NCI-H510A (cell line): ENCODE results near the gene MACIR.

Experiments
- DNase-seq: peaks from one replicate; lab custom pipeline; 2025; lab: John Stamatoyannopoulos, UW

The MACIR gene

DNA sequence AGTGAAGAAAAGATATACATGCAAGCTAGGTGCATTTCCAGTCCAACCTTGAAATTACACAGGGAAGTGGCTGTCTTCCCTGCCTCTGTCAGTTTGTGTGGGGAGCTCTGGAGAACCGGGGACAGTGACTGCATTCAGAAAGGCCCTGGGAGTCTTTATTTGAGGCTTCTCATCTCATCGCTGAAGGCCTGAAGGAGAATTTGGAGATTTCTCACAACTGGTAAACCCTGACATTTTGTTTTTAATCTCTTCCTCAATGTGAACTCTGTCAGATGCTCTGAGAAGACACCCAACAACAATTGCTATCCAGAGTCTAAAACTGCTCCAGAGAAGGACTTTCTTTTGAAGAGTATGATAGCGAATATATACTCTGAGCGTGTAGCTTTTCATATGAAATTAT, 33.0 kb downstream of the MACIR start:
- no peak for DNase-seq

DNA sequence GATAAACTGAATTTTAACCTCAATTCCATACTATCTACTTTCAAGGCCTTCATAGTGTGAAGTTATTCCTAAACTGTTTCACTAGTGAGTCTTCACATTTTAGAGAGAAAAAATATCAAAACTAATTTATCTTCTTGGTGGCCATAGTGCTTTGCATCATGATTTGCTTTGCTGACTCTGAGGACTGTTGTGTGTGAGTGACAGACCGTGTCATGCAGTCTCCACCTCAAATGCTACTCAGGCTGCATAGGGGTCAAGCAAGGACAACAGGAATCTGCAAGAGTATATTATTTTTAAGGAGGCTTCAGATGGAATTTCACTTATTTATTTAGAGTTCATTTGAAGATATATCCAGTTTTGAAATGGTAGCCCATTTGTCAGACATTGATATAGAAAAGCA, 34.5 kb downstream of the MACIR start:
- DNase-seq: no peak

DNA sequence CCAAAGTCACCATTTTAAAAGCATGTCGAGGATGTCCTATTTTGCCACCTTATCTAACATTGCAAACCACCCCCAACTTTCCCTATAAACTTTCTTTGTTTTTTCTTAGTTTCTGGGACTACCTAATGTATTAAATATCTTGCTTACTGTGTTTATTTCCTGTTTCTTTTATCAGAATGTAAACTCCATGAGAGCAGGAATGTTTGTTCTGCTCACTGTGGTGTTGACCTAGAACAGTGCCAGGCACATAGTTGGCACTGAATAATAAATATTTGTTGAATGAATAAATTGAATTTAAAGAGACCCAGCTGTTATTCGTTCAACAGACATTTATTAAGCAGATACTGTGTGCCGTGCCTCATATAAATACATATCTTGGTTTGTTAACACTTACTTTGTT, 35.2 kb downstream of the MACIR start:
- no peak for DNase-seq

DNA sequence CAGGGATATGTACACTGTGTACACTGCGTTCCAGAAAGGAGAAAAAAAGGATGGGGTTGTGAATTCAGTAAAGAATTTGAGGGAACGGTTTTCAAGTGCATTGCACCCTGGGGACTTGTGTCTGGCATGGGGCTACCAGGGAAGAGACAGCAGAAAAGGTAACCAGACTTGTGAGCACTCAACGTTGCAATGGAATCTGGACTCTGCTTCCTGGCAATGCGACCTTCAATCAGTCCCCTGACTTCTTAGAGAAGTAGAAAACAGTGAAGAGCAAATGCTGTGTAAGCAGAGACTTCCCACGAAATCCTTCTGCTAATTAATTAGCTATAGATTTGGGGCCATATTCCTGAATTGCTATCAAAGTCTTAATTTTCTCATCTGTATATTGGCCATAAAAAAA, 36.3 kb downstream of the MACIR start:
- DNase-seq: no peak

DNA sequence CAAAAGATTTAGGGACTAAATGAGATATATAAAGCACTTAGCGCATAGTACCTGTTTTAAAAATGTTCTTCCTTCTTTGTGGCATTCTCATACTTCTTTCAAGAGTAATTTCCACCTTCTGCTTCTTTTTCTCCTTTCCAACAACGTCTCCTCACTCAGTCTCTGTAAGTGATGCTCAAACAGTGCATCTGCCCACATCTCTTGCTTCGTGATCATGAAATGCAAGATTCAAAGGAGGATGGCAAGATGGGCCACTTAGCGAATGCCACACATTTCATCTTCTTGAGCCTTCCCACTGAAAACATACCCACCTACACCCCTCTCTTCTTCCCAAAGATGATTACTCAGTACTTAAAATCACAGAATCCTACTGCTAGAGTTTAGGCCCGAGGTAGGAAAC, 36.9 kb downstream of the MACIR start:
- no peak for DNase-seq

DNA sequence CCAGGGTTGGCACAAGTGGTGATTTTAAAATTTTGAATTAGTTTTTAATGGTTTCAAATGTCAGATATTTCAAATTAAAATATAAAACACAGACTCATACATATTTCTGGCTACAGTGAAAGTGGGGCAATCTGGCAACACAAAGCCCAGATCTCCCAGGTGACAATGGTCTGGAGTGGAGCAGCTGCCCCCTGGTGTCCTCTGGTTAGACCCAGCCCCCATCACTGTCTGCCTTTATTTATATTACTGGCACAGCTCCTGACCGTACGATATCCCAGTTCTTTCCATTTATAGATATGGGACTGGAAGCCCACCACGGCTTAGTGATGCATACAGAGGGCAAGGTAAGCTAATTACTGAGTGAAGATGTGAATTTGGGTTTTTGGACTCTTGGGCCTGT, 37.3 kb downstream of the MACIR start:
- no peak for DNase-seq

DNA sequence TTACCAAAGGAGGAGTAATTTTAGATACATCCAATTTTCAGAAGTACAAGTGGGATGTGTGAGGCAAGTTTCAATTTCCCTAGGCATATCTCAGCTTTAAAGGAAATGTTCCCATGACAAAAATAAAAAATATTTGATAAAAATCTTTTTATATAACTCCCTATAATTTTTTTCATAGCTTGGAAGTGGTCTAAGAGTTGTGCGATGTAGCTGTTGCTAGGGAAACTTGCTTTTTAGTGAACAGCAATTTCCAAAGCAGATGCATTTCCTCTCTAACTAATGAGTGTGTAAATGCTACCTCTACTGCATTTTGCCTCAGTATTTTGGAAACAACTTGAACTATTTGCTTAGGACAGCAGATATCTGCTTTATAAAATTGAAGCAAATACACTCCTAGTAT, 39.6 kb downstream of the MACIR start:
- DNase-seq: no peak

DNA sequence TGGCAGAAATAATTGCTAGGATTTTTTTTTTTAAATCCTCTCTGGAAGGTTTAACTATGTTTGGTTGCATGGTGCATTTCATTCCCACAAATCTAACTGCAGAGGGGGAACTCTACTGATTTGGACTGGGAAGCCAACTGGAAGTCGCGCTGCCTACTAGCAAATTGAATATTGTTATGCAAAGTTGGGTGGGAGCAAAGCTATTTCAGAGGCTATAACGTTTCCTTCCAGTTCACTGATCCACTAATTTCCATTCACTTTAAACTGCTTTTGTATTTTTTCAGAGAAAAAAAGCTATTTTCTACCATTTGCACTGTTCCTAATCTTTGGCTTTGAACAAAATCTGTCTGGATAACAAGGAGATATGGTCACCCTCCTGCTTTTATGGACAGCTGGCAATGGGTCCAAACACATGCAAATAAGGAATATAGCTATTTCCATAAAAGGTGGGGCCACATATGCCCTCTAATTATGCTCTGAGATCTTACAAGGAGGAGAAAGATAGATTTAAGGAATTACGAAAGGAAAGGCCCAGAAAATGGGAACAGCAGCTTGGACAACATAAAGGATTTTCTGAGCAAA, 40.1 kb downstream of the MACIR start:
- DNase-seq: no peak

DNA sequence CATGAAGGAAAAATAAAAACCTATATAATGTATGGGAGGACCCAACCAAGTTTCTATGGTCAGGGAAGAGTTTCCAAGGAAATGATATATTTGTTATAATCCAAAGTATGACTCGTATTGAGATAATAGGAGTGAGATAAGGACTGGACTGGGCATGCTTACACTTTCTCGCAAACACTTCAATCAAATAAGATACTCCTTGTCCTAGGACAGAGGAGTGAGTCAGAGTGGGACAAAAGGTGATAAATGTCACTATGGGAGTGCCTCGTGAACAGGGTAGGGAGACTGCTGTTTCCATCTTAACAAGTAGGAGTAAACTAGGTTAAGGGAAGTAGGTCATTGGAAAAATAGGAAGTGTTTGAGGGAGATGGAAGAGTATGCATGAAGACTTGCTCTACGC, 47.2 kb downstream of the MACIR start:
- DNase-seq: no peak

DNA sequence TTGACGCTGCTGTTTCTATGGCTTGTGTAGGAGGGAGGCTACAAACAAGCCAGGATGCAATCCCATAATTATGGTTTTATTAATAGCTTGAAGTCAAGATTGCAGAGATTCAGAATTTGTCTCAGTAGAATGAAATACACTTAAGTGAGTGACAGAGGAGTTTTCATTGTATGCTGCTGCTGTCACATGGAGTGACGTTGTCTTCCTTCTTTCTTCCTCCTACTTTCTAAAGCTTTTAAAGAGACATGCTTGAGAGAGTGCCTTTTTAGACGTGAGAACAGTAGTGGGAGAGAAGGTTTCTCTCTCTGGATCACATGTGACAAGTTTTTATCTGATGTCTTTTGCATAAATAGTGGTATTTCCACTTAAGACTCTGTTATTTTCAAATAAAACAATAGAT, 48.9 kb downstream of the MACIR start:
- DNase-seq: no peak

DNA sequence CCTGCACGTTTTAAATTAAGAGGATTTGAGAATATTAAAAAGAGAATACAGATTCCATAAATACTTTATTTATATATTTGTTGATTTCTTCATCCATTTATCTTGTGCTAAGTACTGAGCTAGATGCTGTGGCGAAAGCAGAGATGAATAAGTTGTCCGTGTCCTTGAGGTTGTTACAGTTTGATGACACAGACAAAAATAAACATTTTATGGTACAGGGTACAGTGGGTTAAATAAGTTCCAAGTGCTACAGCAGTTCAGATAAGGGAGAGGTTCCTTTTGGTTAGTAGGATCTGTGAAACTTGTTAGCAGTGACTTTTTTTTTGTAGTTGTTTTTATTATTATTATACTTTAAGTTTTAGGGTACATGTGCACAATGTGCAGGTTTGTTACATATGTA, 50.2 kb downstream of the MACIR start:
- no peak for DNase-seq

DNA sequence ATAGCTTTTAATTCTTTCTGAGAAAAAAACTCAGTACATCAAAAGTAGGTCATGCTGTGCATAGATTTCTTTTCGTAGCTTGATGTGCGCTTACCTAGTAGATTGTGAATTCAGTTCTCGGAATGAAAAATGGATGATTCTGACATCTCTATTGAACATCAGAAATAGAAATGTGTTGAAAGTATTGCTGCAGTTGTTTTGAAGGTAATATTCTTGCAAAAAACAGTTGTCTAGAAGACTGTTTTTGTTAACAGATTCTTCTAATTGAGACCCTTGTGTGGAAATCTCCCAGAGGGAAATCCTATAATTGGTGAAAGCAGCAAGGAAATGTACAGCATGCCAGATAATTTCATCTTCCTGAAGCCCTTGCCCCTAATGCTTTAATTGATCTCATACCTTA, 54.5 kb downstream of the MACIR start:
- DNase-seq: no peak

DNA sequence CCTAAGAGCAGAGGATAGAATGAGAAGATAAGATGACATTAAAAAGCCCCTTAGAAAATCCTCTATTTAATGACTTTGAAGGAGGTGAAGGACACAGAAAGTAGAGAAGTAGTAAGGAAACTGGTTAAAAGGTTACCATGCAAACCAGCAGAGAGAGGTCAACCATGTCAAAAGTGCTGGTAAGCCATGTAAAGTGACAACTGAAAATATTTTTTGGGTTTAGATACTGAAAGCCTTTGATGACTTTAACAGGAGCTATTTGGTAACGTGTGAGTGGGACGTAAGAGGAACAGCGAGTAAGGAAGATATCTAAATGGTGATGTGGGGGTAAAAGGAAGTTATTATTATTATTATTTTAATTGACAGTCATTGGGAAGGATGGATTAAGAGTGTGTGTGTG, 56.9 kb downstream of the MACIR start:
- DNase-seq: no peak

DNA sequence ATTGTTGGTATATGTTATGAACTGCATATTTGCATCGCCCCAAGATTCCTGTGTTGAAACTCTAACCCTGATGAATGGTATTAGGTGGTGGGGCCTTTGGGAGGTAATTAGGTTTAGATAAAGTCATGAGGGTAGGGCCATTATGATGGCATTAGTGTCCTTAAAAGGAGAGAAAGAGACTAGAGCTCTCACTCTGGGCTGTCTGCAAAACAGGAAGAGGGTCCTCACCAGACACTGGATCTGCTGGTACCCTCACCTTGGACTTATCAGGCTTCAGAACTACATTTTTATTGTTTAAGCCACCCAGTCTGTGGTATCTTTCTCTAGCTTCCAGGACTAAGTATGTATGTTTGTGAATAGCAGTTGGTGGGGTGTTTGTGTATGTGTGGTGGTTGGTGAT, 68.9 kb downstream of the MACIR start:
- DNase-seq: no peak

DNA sequence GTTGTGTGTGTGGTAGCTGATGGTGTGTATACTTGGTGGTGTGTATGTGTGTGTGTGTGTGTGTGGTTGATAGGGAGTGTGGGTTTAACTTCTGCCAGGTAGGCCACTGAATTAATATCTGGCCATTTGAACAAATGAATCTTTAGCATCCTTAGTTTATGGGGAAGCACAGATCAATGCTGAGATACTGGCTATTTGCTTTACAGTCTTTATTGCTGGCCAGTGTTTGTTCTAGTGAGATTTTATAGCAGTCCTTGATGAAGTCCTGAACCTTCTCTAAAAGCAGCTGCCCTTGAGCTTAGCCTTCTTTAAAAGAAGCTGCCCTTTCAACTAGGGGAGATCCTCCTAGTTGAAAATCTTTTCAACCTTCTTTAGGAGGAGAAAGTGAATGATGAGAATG, 69.3 kb downstream of the MACIR start:
- no peak for DNase-seq
